Motor neuron (in vitro differentiated cells): Measurements from ENCODE around the gene OR8H2. TPM values are rescaled to one million over a fixed set of nuclear protein-coding genes. Genes with fewer than 3 reads are reported as not detected.

Source experiments
- total RNA-seq, 8 experiments: library from RNA; unstranded; fragments of 300-600 nt; gene quantifications; 2 replicates each; pipeline versions ENCODE4 v1.2.3 to v1.2.4, GENCODE V29; 2022

OR8H2 gene
- total RNA-seq, 8 experiments from 2014 or later: 0.18 to 0.59 (median 0.47) TPM; not detected in 5

Other genes with a start within 250 kb of the OR8H2 start
- gene TRIM51, start 220.4 kb upstream of the OR8H2 start, total RNA-seq: not detected
- under 1 TPM in 1 of 8 experiments, not detected in 7; 0.52 TPM for gene OR5W2, start 189.1 kb upstream of the OR8H2 start, total RNA-seq
- gene OR5I1, start 167.3 kb upstream of the OR8H2 start, total RNA-seq: under 1 TPM in 2 of 8 experiments, not detected in 6; 0.21 to 0.76 TPM
- under 1 TPM in 3 of 8 experiments, not detected in 5; 0.05 to 0.33 (median 0.13) TPM for gene OR10AG1, start 133.7 kb upstream of the OR8H2 start, total RNA-seq
- under 1 TPM in 2 of 8 experiments, not detected in 6; 0.36 to 0.95 TPM for gene OR5F1, start 109.1 kb upstream of the OR8H2 start, total RNA-seq
- under 1 TPM in 5 of 8 experiments, not detected in 3; 0.04 to 0.28 (median 0.05) TPM for gene OR5AS1, start 76.0 kb upstream of the OR8H2 start, total RNA-seq
- gene OR8I2, start 10.4 kb upstream of the OR8H2 start, total RNA-seq: under 1 TPM in 2 of 8 experiments, not detected in 6; 0.45 to 0.47 TPM
- gene OR8H3, start 18.7 kb downstream of the OR8H2 start, total RNA-seq: under 1 TPM in 1 of 8 experiments, not detected in 7; 0.49 TPM
- gene OR8J3, start 36.5 kb downstream of the OR8H2 start, total RNA-seq: under 1 TPM in 1 of 8 experiments, not detected in 7; 0.14 TPM
- under 1 TPM in 1 of 8 experiments, not detected in 7; 0.33 TPM for gene OR8K5, start 56.6 kb downstream of the OR8H2 start, total RNA-seq
- gene OR5J2, start 72.9 kb downstream of the OR8H2 start, total RNA-seq: not detected
- under 1 TPM in 2 of 8 experiments, not detected in 6; 0.15 to 0.38 TPM for gene OR5T2, start 130.6 kb downstream of the OR8H2 start, total RNA-seq
- gene OR5T3, start 148.6 kb downstream of the OR8H2 start, total RNA-seq: not detected
- gene OR5T1, start 170.5 kb downstream of the OR8H2 start, total RNA-seq: under 1 TPM in 1 of 8 experiments, not detected in 7; 0.38 TPM
- under 1 TPM in 1 of 8 experiments, not detected in 7; 0.09 TPM for gene OR8H1, start 188.6 kb downstream of the OR8H2 start, total RNA-seq
- not detected for gene OR8K3, start 211.5 kb downstream of the OR8H2 start, total RNA-seq
- not detected for gene OR8K1, start 242.4 kb downstream of the OR8H2 start, total RNA-seq